Measurements from ENCODE around the gene CCDC177. TPM values are rescaled to one million over a fixed set of nuclear protein-coding genes. Genes with fewer than 3 reads are reported as not detected.

CCDC177 gene
- not detected in 2 replicates for total RNA-seq

DNA sequence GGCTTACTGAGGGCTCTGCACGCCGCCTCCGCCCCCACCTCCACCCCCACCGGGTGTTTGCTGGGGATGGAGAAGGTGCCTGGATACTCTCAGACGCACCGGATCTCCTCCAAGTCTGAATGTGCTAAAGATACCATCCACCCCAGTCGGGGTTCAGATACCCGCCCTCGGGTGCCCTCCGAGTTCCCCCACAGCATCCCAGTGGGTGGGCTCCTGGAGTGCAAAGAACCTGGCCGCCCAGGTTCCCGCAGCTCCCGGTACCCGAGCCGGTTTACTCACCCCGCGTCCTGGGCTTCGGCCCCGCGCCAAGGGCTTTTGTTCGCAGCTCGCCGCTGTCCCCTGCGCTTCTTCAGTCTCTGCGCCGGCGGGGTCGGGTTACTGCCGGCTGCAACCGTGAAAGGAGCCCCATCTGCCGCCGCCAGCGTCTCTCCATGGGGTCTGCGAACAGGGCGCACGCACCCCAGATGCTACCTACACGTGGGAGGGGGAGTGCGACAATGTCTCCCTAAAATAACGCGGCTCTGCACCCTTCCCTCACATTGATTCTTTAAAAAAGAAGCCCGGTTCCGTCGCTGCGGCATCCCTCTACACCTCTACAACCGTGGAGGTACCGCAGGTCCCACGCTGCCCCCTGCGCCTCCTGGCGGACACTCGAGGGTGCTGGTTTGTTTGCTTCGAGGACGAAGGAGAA is at the start of gene CCDC177:
Gene CCDC177 (minus strand): TSS at position 609 of the 691 bp plus-strand sequence. CDS start 1,249 bp downstream, outside the sequence.

DNA sequence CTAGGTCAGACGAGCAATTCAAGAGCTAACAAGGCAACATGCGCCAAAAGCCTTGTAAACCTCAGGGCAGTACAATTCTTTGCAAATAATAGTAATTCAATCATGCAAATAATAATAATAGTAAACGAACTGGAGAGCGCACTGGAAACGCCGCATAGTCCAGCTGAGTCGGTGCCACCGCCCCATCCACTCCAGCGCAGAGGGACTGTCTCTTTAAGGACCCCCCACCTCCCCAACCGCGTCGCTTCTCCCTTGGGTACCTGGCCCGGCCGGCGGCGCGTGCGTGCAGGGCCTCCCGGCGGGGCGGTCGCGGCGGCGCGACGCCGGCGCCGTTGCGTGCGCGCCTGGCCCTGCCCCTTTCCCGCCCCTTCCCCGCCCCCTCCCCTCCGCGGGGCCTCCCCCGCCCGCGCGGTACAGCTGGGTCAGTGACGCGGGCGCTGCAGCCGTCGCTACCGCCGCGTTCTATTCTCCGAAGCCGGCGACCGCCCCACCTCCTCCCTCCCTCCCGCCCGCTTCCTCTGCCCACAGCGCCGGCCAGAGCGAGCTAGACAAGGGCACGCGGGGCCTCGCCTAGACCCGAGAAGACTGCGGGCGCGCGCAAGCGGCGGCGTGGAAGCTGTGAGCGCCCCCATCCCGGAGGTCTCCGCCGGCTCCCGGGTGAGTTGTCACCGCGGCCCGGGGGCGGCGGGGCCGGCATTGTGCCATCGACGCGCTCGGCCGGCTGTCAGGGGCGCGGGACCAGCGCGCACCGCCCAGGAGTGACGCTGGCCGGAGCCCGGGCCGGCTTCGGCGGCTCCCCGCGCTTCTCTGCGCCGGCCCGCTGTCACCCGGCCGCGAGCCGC is 36.7 kb upstream of the CCDC177 start, which contains the start of gene SUSD6:
Gene SUSD6 (plus strand): TSS at position 425 of the 842 bp plus-strand sequence. CDS start 46,997 bp downstream, outside the sequence.

Other genes with a start within 250 kb of the CCDC177 start
- gene ERH, start 176.6 kb downstream of the CCDC177 start, total RNA-seq, result 270 and 284 TPM in 2 replicates
- gene SLC39A9, start 176.2 kb downstream of the CCDC177 start, total RNA-seq, result 118 and 127 TPM in 2 replicates
- 0.06 TPM in 1 of 2 replicates, not detected in the other for gene PLEKHD1, start 90.1 kb downstream of the CCDC177 start, total RNA-seq
- 5.3 and 8.0 TPM in 2 replicates for gene SUSD6, start 36.7 kb upstream of the CCDC177 start, total RNA-seq
- 135 and 173 TPM in 2 replicates for gene SRSF5, start 192.3 kb upstream of the CCDC177 start, total RNA-seq
- gene SLC10A1, start 222.4 kb upstream of the CCDC177 start, total RNA-seq, result not detected in 2 replicates